NCI-H146 (cell line): ENCODE measurements around the gene CMIP.
A peak's percentile ranks its signal among the peaks of the same experiment; 100 is the strongest.

ENCODE experiments used
- DNase-seq: peaks from one replicate; lab custom pipeline; 2025; lab: John Stamatoyannopoulos, UW

CMIP gene

DNA sequence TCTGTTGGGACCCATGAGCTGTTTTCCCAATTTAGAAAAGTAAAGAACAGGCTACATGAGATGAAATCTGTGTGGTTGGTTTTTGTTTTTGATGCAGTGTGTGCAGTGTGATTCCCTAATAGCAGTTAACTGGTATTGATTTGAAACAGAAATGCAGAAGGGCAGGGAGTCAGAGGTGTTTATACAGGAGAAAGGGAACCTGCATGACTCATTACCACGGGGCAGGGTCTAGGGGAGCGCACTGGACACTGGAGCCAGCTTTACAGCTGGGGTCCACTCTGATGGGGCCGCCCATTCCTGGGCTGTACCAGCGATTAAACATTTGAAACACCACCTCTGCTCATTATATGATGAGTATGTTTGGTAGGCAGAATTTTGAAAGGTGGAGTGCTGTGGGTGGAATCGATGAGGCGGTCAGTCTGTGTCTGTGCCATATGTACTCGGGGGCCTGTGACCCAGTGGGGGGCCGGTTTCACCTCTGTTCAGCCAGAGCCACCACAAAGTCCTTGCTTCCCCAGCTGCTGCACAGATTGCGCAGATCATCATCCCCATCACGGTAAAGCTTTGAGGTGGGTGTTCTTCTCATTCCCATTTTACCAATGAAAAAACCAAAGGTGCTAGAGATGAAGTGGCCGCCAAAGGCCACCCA, 142.5 kb downstream of the CMIP start:
- DNase-seq, result no peak

DNA sequence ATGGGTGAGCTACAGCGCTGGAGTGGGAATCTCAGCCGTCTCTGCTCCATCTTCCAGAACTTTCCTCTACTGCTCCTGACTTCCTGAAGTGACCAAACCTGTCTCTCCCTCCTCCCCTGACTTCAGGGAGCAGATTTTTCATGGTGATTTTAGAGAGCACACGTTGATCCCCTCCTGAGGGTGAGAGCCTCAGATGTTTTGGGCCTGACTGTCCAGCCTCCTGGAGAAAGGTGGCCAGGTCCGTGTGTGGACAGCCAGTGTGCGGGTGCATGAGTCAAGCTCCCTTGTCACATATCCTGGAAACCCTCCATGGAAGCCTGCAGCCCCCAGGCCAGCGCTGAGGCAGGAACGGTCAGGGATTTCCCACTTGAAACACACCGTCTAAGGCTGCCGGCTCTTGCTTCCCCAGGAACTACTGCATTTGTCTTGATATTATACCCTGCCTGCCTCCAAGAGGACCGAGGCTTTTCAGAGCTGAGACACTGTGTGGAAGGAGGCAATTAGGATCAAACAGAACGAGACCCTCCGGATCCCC, 143.1 kb downstream of the CMIP start:
- no peak for DNase-seq

DNA sequence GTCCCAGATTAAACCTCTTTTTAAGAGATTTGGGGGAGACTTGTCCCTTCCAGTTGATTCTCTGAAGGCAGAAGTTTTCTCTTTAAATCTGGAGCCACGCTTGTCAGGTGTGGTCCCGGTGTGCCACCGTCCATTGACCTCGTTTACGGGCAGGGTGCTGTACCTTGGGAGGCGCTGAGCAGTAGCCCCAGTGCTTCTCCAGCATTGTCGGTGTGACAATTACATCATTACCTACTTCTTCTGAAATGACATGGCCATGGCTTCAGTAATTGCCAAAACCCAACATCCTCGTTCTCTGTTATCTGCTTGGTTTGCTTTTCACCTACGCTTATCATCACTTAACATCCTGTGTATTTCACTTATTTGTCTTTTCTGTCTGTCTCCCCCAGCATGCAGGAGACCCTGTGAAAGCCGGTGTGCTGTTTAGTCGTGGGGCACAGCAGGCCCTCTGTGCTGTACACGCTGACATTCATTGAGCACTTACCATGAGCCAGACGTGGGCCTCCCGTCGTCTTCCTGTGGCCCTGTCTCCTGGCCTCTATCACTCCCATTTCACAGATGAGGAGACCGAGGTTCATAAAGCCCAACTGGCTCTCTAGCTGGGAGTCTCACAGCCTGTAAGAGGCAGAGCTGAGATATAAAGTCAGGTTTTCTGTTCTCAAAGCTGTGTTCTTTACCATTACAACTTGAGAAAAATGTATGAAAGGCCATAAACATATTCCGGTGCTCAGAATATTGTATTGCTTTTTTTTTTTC, 143.9 kb downstream of the CMIP start:
- no peak for DNase-seq

DNA sequence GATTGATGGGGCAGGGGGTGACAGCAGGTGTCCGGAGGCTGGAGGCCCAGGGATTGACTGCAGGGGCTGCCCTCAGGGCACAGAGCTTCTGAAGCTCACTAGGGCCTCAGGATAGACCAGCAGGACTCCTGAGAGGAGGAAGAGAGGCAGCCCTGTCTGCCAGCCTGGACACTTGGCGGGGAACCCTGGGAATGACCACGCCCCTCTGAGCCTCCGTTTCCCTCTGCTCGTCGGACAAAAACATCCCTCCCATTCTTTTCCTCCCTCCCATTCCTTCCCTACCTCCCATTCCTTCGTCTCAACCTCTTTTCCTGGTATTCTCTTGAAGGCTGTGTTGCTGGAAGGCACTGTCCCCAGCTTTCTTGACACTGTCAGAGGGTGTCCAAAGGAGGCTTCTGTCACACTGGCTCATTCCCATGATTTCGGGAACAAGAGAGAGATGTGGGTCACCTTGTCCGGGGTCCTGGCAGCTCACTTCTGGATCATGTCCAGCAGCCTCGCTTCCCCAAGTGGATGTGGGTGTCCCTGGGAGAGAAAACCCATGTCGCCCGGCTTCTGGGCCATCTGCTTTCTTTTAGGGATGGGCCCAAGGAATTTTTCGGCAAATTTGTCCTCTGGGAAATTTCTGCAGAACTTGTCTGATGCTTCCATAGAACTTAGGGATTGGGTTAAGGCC, 145.5 kb downstream of the CMIP start:
- DNase-seq, result no peak

DNA sequence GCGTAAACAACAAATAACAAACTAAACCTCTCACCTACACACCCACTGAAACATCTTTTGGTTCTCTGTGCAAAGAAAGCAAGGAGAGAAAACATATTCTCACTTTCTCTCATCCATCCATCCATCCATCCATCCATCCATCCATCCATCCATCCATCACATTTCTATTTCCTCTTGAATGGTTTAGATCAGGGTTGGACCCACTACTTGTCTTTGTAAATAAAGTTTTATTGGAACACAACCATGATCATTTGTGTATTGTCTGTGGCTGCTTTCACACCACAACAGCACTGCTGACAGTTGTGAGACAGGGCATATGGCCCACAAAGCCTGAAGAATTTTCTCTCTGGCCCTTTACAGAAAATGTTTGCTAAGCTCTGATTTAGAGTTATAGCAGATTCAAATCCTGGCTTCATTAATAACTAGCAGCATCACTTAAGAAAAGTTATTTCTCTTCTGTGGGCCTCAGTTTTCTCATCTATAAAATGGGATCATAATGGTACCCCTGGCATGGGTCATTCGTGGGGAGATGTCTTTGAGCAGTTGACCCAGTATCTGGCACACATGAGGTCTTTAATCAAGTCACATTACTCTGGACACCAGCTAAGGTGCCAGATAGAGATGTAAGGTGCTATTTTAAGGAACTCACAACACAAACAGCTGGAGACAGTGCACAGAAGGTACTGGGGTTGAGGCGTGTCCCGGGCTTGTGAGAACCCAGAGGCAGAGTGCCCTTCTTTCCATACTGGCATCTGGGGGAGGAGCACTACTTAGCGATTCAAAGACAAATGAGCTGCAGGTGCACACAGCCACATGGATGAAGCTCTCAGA, 146.3 kb downstream of the CMIP start:
- DNase-seq, result no peak

DNA sequence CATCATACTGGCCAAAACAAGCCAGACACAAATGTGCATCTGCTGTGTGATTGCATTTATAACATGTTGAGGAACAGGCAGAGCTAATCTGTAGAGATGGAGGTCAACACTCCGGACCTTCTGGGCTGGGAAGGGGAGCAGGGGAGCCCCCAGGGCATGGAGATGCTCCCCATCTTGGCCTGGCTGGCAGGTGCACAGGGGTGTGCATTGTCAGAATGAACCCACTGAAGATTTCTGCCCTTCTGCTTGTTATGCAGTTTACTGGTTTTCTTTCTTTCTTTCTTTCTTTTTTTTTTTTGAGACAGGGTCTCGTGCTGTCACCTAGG, 146.9 kb downstream of the CMIP start:
- DNase-seq, result no peak

DNA sequence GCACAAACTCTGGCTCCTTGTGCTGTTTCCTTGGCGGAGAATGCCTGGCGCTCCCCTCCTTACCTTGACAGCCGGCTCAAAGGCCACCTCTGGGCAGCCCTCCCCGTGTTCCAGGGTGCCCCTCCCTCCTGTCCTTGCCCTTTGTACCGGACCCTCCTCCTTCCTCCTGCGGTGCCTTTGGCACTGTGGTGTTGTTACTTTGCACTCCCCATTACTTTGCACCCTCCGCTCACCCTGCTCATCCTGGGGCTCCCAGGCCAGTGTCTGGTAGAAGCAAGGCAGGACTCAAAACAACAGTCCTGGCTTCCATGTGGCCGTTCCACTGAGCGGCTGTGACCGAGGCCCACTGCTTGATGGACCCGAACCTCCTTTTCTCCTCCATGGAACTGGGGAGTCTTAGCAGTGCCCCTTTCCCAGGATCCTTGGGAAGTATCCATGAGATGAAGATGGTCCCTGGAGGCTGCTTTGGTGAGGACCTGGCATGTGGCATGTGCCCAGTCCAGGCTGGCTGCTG, 147.8 kb downstream of the CMIP start:
- DNase-seq, result no peak

DNA sequence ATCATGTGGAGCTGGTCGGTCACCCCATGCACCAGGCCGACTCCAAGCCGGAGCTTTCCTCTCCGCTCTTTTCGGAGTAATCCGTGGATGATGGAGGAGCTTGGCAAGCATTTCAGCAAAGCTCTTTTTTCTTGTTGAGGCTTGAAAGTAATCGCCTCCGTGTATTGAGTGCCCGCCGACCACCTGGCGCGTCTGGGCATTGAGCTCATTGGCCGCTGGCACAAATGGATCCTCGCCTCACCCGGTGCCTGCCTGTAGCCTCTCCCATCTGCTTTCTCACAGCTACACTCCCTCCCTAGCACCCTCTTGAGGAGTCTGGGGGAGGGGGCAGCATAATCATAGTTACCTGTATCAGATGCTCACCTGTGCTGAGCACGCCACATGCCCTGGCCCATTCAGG, 148.9 kb downstream of the CMIP start:
- no peak for DNase-seq

DNA sequence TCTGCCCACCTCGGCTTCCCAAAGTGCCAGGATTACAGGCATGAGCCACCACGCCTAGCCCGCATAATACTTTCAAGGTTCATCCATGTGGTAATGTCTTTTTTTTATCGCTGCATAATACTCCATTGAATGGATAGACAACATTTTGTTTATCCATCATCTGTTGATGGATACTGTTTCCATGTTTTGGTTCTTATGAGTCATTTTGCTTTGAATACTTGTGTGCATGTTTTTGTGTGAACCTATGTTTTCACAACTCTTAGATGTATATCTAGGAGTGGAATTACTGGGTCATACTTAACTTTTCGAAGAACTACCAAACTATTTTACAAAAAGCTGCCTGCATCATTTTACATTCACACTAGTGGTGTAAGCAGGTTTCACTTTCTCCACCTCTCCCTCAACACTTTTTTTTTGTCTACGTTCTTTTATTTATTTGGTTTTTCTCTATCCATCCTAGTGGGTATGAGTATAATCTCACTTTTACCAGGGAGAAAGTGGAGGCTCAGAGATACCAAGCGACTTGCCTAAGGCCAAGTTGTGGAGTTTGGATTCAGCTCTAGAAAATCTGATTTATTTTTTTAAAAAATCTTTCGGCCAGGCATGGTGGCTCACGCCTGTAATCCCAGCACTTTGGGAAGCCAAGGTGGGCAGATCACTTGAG, 151.2 kb downstream of the CMIP start:
- DNase-seq, result no peak

DNA sequence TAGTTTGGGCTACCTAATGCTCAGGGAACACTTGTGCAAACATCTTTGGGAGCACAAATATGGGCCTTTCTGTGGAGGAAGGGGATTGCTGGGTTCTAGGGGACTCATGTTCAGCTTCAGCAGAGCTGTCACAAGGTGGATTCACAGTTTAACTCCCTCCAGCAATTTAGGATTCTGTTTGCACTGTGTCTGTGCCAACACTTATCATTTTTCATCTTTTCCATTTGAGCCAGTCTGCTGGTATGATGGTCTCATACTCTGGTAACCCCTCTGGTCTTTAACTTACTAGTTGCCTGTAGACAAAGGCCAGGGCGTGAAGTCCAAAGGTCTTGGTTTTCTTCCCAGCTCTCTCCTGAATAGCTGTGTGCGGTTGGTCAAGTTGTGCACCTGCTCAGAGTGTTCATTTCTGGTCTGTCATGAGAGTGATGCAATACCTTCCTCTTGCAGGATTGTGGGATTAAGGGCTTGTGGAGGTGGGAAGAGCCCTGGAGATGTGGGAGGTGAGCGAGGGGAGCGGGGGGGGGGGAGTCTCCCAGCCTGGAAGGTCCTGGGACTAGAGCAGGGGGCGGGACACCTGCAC, 152.6 kb downstream of the CMIP start:
- no peak for DNase-seq

DNA sequence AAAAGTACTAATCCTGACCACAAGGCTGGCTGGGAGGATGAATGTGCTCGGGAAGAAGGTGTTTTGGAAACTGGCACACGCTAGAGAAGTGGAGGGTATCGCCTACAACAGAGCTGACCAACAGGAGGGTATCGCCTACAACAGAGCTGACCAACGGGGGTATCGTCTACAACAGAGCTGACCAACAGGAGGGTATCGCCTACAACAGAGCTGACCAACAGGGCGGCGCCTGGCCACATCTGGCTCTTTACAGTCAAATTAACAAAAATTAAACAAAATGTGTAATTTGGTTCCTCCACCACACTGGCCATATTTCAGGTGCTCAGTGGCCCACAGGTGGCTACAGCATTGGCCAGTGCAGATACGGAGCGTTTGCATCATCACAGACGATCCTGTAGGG, 153.5 kb downstream of the CMIP start:
- DNase-seq, result no peak

DNA sequence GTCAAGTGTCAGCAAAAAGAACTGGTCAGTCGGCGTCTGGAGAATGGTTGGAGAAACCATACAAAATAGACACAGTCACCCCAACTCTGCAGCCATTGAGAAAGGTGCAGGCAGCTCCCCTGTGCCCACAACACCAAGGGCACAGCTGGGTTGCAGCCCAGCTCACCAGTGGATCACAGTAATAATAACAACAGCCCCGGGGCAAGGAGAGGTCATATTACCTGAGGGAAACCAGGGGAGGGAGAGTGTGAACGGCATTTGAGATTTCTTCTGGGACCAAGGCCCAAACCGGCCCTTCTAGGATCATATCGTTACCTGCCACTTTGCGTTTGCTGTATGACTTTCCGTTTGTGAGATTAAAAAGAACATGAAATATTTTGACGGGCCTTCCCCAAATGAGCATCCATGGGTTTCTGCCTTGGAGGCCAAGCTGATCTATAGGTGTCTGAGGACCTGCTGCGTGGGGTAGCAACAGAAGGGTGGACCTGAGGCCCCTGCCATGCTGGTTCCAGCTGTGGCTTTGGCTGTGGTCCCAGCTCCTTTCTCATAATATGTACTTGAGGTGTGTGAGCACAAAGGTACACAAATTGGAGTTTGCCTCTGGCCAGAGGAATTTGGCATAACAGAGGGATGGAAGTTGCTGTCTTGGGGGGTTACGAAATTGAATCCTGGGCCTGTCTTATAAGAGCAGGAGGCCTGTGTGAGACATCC, 154.6 kb downstream of the CMIP start:
- peak; percentile 13 for DNase-seq

DNA sequence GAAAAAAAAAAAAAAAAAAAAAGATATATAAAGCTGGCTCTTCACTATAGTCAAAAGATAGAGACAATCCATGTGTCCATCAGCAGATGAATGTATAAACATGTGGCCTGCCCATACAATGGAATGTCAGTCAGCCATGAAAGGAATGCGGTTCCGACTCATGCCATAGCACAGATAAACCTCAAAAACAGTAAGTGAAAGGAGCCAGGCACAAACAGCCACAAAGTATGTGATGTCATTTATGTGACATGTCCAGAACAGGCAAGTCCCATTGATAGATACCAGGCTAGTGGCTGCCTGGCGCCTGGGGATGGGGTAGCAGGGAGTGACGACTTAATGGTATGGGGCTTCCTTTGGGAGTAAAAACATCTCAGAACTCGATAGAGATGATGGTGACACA, 155.7 kb downstream of the CMIP start:
- no peak for DNase-seq

DNA sequence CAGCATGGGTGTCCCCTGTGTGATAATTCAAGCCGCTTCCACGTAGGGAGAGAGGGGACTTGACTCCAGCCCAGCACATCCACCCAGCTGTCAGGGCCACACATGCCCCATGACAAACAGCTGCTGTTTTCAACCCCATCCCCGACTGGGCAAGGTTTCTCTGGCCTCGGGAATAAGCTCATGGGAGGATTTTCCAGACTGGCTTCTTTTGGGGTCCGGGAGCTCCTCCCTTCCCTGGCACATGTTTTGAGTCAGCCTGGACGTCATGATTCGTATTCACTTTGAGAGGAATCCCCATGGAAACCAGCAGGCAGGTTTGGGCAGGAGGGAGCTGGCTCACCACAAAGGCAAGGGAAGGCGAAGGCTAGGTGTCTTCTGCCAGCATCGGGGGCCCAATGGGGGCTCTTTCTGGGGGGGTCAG, 156.4 kb downstream of the CMIP start:
- DNase-seq, result no peak

DNA sequence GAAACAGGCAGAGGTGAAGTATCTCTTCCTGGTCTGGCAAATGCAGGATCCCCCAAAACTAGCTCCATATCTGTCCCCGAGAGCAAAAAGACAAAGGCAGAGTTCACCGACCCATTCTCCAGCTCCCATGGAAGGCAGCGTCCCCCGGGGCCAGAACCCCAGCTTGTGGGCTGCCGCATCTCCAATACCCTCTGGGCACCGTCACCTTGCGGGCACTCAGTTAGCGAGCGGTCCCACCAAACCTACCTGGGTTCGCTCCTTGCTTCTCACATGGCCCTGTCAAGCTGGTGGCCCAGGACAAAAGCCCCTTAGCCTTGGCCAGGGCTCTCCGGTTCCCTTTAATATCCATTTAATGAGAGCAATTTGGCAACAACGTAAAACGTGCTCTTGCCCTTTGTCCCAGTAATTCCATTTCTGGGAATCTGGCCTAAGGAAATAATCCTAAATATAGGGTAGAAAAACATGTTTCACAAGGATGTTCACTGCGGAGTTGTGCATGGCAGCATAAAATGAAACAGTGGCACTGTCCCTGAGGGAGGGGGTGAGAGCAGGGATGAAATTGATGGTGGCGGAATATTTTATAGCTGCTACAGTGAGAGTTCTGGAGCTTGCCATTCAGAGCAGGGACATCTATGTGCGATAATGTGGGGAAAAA, 157.1 kb downstream of the CMIP start:
- no peak for DNase-seq

DNA sequence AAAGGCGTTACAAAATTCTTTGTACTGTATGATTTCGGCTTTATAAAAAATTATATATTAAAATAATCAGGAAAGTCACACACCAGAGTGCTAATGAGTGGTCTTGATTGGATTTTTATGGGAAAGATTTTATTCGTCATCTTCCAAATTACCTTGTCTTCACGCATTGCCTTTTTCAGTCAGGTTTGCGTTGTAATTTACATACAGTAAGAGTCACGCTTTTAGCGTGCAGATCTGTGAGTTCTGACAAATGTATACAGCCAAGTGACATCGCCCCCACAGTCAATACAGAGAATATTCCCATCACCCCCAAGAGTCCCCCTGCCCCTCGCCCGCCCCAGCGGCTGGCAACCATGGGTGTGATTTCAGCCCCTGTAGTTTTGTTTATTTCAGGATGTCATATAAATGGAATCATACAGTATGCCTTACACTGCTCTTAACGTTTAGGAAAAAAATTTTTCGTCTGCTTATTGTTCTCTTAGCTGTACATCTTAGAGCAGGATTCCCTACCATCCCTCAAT, 157.7 kb downstream of the CMIP start:
- DNase-seq, result no peak

DNA sequence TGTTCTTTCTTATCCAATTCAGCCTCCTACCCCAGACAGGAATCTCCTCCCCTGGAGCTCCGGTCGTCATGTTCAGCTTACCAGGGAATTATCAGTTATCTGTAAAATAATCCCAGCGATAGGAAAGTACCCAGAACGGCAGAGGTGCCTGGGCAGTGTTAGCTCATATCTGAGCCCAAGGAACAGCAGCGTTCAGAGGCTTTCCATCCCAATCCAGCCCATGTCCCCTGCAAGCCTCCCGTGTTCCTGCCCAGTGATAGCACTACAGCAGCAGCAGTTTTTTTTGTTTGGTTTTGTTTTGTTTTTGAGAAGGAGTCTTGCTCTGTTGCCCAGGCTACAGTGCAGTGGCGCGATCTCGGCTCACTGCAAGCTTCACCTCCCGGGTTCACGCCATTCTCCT, 158.2 kb downstream of the CMIP start:
- DNase-seq, result no peak

DNA sequence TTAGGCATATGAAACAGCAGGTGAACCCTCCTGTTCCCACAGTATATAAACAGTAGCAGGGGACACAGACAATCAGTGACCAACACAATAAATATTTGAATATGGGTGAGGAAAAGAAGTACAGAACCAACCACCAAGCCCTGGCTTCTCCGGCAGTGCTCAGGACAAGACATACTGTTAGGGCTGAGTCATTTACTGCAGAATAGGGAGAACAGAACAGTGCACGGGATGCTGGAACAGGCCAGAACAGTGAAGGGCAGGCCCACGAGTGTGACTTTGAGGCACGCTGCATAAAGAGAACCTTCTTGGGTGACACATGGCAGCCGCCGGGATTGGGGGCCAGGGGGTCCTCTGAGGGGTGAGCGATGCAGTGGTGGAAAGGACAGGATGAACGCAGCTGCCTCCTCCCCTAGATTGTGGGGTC, 160.4 kb downstream of the CMIP start:
- peak; percentile 51 for DNase-seq

DNA sequence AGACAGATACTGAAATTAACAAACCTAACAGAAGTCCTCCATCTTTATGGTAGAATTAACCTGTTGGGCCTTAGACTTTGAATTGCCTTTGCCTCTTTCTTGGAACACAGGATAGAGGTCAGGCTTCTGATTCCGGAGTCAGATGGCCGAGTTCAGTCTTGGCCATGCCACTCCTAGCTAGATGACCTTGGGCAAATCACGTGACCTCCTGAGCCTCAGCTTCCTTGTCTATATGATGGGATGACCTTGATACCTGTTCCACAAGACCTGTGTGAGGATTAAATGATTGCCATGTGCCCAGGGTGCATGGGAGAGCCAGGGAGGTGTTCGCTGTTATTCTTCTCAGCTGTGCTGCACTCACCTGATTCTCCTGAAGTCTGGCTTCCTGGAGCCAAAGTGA, 161.4 kb downstream of the CMIP start:
- DNase-seq, result no peak

DNA sequence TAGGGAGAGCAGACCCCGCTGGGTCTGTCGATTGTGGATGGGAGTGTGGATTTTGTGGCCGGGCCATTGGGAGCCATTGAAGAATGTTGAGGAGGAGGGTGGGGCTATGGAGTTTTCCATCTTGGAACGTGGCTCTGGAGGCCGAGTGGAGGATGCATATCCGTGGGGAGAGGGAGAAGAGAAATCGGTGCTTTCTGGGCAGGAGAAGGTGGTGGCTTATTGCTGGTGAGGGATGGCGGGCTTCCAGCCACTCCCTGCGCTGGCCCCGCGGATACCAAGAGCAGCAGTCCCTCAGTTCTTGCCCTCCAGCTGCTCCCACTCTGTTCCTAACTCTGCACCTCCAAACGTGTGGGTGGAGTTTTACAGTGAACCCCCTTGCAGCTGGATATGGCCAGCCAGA, 162.4 kb downstream of the CMIP start:
- no peak for DNase-seq
